22Rv1 (cell line): ENCODE results near the gene PLEKHM3.

Experiments
- CTCF ChIP-seq: fragments of 450-650 bp; IDR thresholded peaks from 2 replicates; pipeline ENCODE4 v1.5.1; 2017; ENCODE audit warnings: mild to moderate bottlenecking
- ZFX ChIP-seq: fragments of 450-650 bp; IDR thresholded peaks from 2 replicates; pipeline ENCODE4 v1.6.1; 2017; ENCODE audit warnings: antibody characterized with exemption, borderline replicate concordance

- TF ChIP-seq CTCF (no peak), ZFX (no peak)
Observed at GRCh38 chr2:207956771-207957170, 68.6 kb downstream of the PLEKHM3 start.
